HepG2 (cell line): ENCODE results near the gene RAPGEF5. TPM values are rescaled to one million over a fixed set of nuclear protein-coding genes. Genes with fewer than 3 reads are reported as not detected.

Source experiments
- ARNT ChIP-seq: fragments of 450-650 bp; IDR thresholded peaks from 2 replicates; pipeline ENCODE4 v1.6.1; 2017
- CENPBD1 ChIP-seq: sonication (generic); formaldehyde crosslinking; IDR thresholded peaks from 2 replicates; pipeline ENCODE4 v1.8.0; 2022; ENCODE audit warnings: missing genetic modification reagents, low read depth, mild to moderate bottlenecking, borderline replicate concordance
- ETS1 ChIP-seq: sonication (generic); formaldehyde crosslinking; IDR thresholded peaks from 2 replicates; pipeline ENCODE4 v1.4.0; 2020; ENCODE audit warnings: missing genetic modification reagents
- GLI4 ChIP-seq: sonication (generic); formaldehyde crosslinking; IDR thresholded peaks from 2 replicates; pipeline ENCODE4 v1.5.1; 2020; ENCODE audit warnings: missing genetic modification reagents, mild to moderate bottlenecking, moderate library complexity, borderline replicate concordance
- GZF1 ChIP-seq: sonication (generic); formaldehyde crosslinking; IDR thresholded peaks from 2 replicates; pipeline ENCODE4 v1.5.1; 2020; ENCODE audit warnings: mild to moderate bottlenecking, missing genetic modification reagents
- MLLT10 ChIP-seq: sonication (generic); formaldehyde crosslinking; IDR thresholded peaks from 2 replicates; pipeline ENCODE4 v1.4.0; 2020; ENCODE audit warnings: missing genetic modification reagents
- PPARG ChIP-seq: conservative IDR thresholded peaks from 2 replicates; pipeline ENCODE4 v1.6.1; 2016; ENCODE audit warnings: missing biosample characterization, missing genetic modification reagents
- RARG ChIP-seq: sonication (generic); formaldehyde crosslinking; IDR thresholded peaks from 2 replicates; pipeline ENCODE4 v1.4.0; 2020; ENCODE audit warnings: low read depth, mild to moderate bottlenecking, missing genetic modification reagents
- REXO4 ChIP-seq: sonication (generic); formaldehyde crosslinking; IDR thresholded peaks from 2 replicates; pipeline ENCODE4 v1.8.0; 2022; ENCODE audit warnings: missing genetic modification reagents, mild to moderate bottlenecking, borderline replicate concordance
- SMAD1 ChIP-seq: sonication (generic); formaldehyde crosslinking; IDR thresholded peaks from 2 replicates; pipeline ENCODE4 v1.4.0; 2020; ENCODE audit warnings: missing genetic modification reagents, low read depth, mild to moderate bottlenecking, borderline replicate concordance
- TFDP1 ChIP-seq: IDR thresholded peaks from 2 replicates; pipeline ENCODE4 v1.6.1; 2016; ENCODE audit warnings: missing compliant biosample characterization, missing genetic modification reagents, borderline replicate concordance
- ZBTB38 ChIP-seq: sonication (generic); formaldehyde crosslinking; IDR thresholded peaks from 2 replicates; pipeline ENCODE4 v1.5.1; 2020; ENCODE audit warnings: mild to moderate bottlenecking, missing genetic modification reagents
- ZBTB44 ChIP-seq: sonication (generic); formaldehyde crosslinking; IDR thresholded peaks from 2 replicates; pipeline ENCODE4 v1.4.0; 2020; ENCODE audit warnings: missing genetic modification reagents
- ZNF143 ChIP-seq: sonication (generic); formaldehyde crosslinking; IDR thresholded peaks from 2 replicates; pipeline ENCODE4 v1.4.0; 2020; ENCODE audit warnings: missing genetic modification reagents
- ZNF296 ChIP-seq: sonication (generic); formaldehyde crosslinking; conservative IDR thresholded peaks from 2 replicates; pipeline ENCODE4 v1.5.0; 2020; ENCODE audit warnings: mild to moderate bottlenecking, missing genetic modification reagents
- ZNF615 ChIP-seq: sonication (generic); formaldehyde crosslinking; IDR thresholded peaks from 2 replicates; pipeline ENCODE4 v1.5.0; 2020; ENCODE audit warnings: mild to moderate bottlenecking, missing genetic modification reagents, borderline replicate concordance
- polyA plus RNA-seq, 8 experiments: library from polyadenylated mRNA; depleted of rRNA in 3 of 8; stranded (reverse) in 7 of 8; unstranded in 1 of 8; fragments of >200 nt; fragmentation: Illumina TruSeq in 4 of 8; extraction: Trizol in 4 of 8; gene quantifications; 2 replicates each; pipeline versions ENCODE4 v1.2.1 to v1.2.3, GENCODE V29; 2011 to 2016; ENCODE audit warnings: low read depth in 4 of 8, missing spikeins in 1 of 8, mixed read lengths in 1 of 8; ENCODE audit not compliant: insufficient read depth in 1 of 8
- total RNA-seq, 5 experiments: library from RNA; depleted of rRNA; stranded (reverse); fragments of >200 nt; fragmentation: Illumina TruSeq; extraction: Trizol; gene quantifications; 2 replicates each; pipeline ENCODE4 v1.2.3, GENCODE V29; 2016; ENCODE audit warnings: low read depth in 1 of 5

Gene RAPGEF5
- total and polyA plus RNA-seq, 2 of the 13 experiments (the other 11 are each of a cell fraction or from before 2014, with no cell fraction given), result 17.1 to 23.4 TPM

- no peak for TF ChIP-seq ZNF615
- no peak for TF ChIP-seq RARG (CRISPR knock-in tag)
- no peak for TF ChIP-seq ARNT
- TF ChIP-seq ETS1 (CRISPR knock-in tag), result no peak
- TF ChIP-seq TFDP1 (CRISPR knock-in tag), result no peak
- TF ChIP-seq GLI4 (CRISPR knock-in tag), result no peak
- TF ChIP-seq ZNF296 (CRISPR knock-in tag), result no peak
- TF ChIP-seq GZF1 (CRISPR knock-in tag), result no peak
- TF ChIP-seq SMAD1, result no peak
- no peak for TF ChIP-seq CENPBD1 (CRISPR knock-in tag)
- no peak for TF ChIP-seq PPARG (CRISPR knock-in tag)
- TF ChIP-seq ZNF143 (CRISPR knock-in tag), result no peak
- TF ChIP-seq ZBTB38 (CRISPR knock-in tag), result peak; percentile 66
- no peak for TF ChIP-seq REXO4 (CRISPR knock-in tag)
- no peak for TF ChIP-seq MLLT10
- no peak for TF ChIP-seq ZBTB44 (CRISPR knock-in tag)
These were observed 23.2 kb downstream of the RAPGEF5 start (continued) for GRCh38 chr7:22333680-22334141.
